ENCODE data around the gene MRPS31. TPM values are rescaled to one million over a fixed set of nuclear protein-coding genes. Genes with fewer than 3 reads are reported as not detected.

The MRPS31 gene
- total RNA-seq, 1 donor from 2014 or later: 22.2 TPM

DNA sequence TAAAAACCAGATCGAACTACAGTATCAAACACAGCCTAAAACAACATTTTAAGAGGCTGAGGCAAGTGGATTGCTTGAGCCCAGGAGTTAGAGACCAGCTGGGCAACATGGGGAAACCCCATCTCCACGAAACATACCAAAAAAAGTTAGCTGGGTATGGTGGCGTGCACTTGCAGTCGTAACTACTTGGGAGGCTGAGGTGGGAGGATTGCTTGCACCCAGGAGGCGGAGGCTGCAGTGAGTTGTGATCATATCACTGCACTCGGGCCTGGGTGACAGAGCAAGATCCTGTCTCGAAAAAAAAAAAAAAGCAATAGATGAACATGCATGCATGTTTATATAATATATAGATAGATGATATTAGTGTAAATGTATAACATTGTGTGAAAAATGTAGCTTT is 5.2 kb upstream of the MRPS31 start:
- Histone ChIP-seq H3K27ac (peak overlapping the region; percentile 56), H3K27me3 (ENCODE audit: low read depth) (no peaks in the 10 kb centered on the region), H3K36me3 (no peaks in the 10 kb centered on the region), H3K9me3 (no peaks in the 10 kb centered on the region), H3K4me3 (no peak overlapping the region), H3K4me1 (peaks cover 14% of the 10 kb centered on the region)
- intact Hi-C loops (cut with DNase I): no loop called here
- DNase-seq (no peak), ATAC-seq (no peak)
- TF ChIP-seq, protein P1, sequence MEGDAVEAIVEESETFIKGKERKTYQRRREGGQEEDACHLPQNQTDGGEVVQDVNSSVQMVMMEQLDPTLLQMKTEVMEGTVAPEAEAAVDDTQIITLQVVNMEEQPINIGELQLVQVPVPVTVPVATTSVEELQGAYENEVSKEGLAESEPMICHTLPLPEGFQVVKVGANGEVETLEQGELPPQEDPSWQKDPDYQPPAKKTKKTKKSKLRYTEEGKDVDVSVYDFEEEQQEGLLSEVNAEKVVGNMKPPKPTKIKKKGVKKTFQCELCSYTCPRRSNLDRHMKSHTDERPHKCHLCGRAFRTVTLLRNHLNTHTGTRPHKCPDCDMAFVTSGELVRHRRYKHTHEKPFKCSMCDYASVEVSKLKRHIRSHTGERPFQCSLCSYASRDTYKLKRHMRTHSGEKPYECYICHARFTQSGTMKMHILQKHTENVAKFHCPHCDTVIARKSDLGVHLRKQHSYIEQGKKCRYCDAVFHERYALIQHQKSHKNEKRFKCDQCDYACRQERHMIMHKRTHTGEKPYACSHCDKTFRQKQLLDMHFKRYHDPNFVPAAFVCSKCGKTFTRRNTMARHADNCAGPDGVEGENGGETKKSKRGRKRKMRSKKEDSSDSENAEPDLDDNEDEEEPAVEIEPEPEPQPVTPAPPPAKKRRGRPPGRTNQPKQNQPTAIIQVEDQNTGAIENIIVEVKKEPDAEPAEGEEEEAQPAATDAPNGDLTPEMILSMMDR (IDR thresholded peaks at IDR 0.05): no peak

- no peak overlapping the region for H3K4me3 ChIP-seq
- H3K4me1 ChIP-seq: peaks cover 21% of the 10 kb centered on the region
- ATAC-seq: no peak
- no peak for DNase-seq
- TF ChIP-seq, protein P1 (IDR thresholded peaks at IDR 0.05): no peak
- H3K27me3 ChIP-seq (ENCODE audit: low read depth): no peaks in the 10 kb centered on the region
- no peaks in the 10 kb centered on the region for H3K36me3 ChIP-seq
- no peak overlapping the region for H3K27ac ChIP-seq
- intact Hi-C loops (cut with DNase I): no loop called here
- H3K9me3 ChIP-seq: no peaks in the 10 kb centered on the region
Measured at GRCh38 chr13:40774672-40775071, 3.7 kb upstream of the MRPS31 start.

- H3K4me1 ChIP-seq: peaks cover 30% of the 10 kb centered on the region
- no peak overlapping the region for H3K27ac ChIP-seq
- intact Hi-C loops (cut with DNase I): no loop called here
- H3K9me3 ChIP-seq: no peaks in the 10 kb centered on the region
- H3K27me3 ChIP-seq (ENCODE audit: low read depth): no peaks in the 10 kb centered on the region
- no peaks in the 10 kb centered on the region for H3K36me3 ChIP-seq
- DNase-seq (no peak), ATAC-seq (no peak)
- no peak overlapping the region for H3K4me3 ChIP-seq
- TF ChIP-seq, protein P1 (IDR thresholded peaks at IDR 0.05): no peak
Measured at GRCh38 chr13:40772765-40773473, 1.9 kb upstream of the MRPS31 start.

- intact Hi-C loops (cut with DNase I): no loop called here
- H3K27me3 ChIP-seq (ENCODE audit: low read depth): no peaks in the 10 kb centered on the region
Measured at GRCh38 chr13:40770609-40770933, 419 bp downstream of the MRPS31 start.

GRCh38 chr13:40769970-40770369 is 1.0 kb downstream of the MRPS31 start:
- Histone ChIP-seq H3K36me3 (peaks cover 19% of the 10 kb centered on the region), H3K4me3 (peak overlapping the region; percentile 88), H3K27ac (peak overlapping the region; percentile 83), H3K9me3 (no peaks in the 10 kb centered on the region), H3K4me1 (peaks cover 16% of the 10 kb centered on the region), H3K27me3 (ENCODE audit: low read depth) (no peaks in the 10 kb centered on the region)
- DNase-seq: no peak
- TF ChIP-seq, protein P1 (IDR thresholded peaks at IDR 0.05): no peak
- intact Hi-C loops (cut with DNase I): no loop called here
- no peak for ATAC-seq

More at GRCh38 chr13:40770609-40770933, 419 bp downstream of the MRPS31 start:
- Histone ChIP-seq H3K4me1 (peaks cover 16% of the 10 kb centered on the region), H3K27ac (peak overlapping the region; percentile 83), H3K9me3 (no peaks in the 10 kb centered on the region), H3K4me3 (peak overlapping the region; percentile 88), H3K36me3 (peaks cover 17% of the 10 kb centered on the region)
- ATAC-seq (no peak), DNase-seq (no peak)
- TF ChIP-seq, protein P1 (IDR thresholded peaks at IDR 0.05): no peak

Measured in lower lobe of right lung (tissue), 2 donors.